Dermis blood vessel endothelial cell (primary cell): Measurements from ENCODE around the gene MCEMP1. TPM values are rescaled to one million over a fixed set of nuclear protein-coding genes. Genes with fewer than 3 reads are reported as not detected.

ENCODE experiments used
- total RNA-seq: library from RNA; depleted of rRNA; stranded (reverse); fragments of >200 nt; gene quantifications from 2 replicates; pipeline ENCODE4 v1.2.3, GENCODE V29; 2014

MCEMP1 gene
- total RNA-seq, 1 donor from 2014 or later, result not detected

Other genes with a start within 250 kb of the MCEMP1 start
- 2.3 and 2.9 TPM in 2 replicates for gene PEX11G, start 188.1 kb upstream of the MCEMP1 start, total RNA-seq
- 20.9 and 36.6 TPM in 2 replicates for gene ZNF358, start 161.0 kb upstream of the MCEMP1 start, total RNA-seq
- gene MCOLN1, start 154.5 kb upstream of the MCEMP1 start, total RNA-seq, result 2.7 and 3.7 TPM in 2 replicates
- 107 and 192 TPM in 2 replicates for gene PNPLA6, start 141.4 kb upstream of the MCEMP1 start, total RNA-seq
- gene CAMSAP3, start 81.2 kb upstream of the MCEMP1 start, total RNA-seq, result under 0.01 and 0.19 TPM in 2 replicates
- gene XAB2, start 47.5 kb upstream of the MCEMP1 start, total RNA-seq, result 25.2 and 52.9 TPM in 2 replicates
- gene PET100, start 47.3 kb upstream of the MCEMP1 start, total RNA-seq, result 12.7 and 24.7 TPM in 2 replicates
- gene PCP2, start 43.4 kb upstream of the MCEMP1 start, total RNA-seq, result not detected in 2 replicates
- 30.8 and 67.1 TPM in 2 replicates for gene STXBP2, start 40.0 kb upstream of the MCEMP1 start, total RNA-seq
- not detected in 2 replicates for gene RETN, start 8.0 kb upstream of the MCEMP1 start, total RNA-seq
- gene TRAPPC5, start 3.7 kb downstream of the MCEMP1 start, total RNA-seq, result 69.9 and 97.4 TPM in 2 replicates
- gene FCER2, start 25.0 kb downstream of the MCEMP1 start, total RNA-seq, result not detected in 2 replicates
- gene CLEC4G, start 55.0 kb downstream of the MCEMP1 start, total RNA-seq, result not detected in 2 replicates
- gene CD209, start 70.4 kb downstream of the MCEMP1 start, total RNA-seq, result under 0.01 TPM in 1 of 2 replicates, not detected in the other
- gene CLEC4M, start 86.2 kb downstream of the MCEMP1 start, total RNA-seq, result 5.6 and 25.2 TPM in 2 replicates
- gene EVI5L, start 153.1 kb downstream of the MCEMP1 start, total RNA-seq, result 12.6 and 16.5 TPM in 2 replicates
- gene PRR36, start 197.3 kb downstream of the MCEMP1 start, total RNA-seq, result not detected in 2 replicates
- 0.51 TPM in 2 replicates for gene LRRC8E, start 211.4 kb downstream of the MCEMP1 start, total RNA-seq
- 10.4 and 18.8 TPM in 2 replicates for gene MAP2K7, start 226.8 kb downstream of the MCEMP1 start, total RNA-seq
- 0.19 TPM in 1 of 2 replicates, not detected in the other for gene TGFBR3L, start 237.7 kb downstream of the MCEMP1 start, total RNA-seq
- gene SNAPC2, start 243.2 kb downstream of the MCEMP1 start, total RNA-seq, result 14.1 and 14.3 TPM in 2 replicates
- 4.6 and 4.9 TPM in 2 replicates for gene CTXN1, start 249.0 kb downstream of the MCEMP1 start, total RNA-seq